PC-9 (cell line): ENCODE measurements around the gene HAUS6.

ENCODE experiments used
- CTCF ChIP-seq: fragments of 200-600 bp; sonication (generic); conservative IDR thresholded peaks from 2 replicates; pipeline ENCODE4 v1.6.1; 2017; ENCODE audit warnings: mixed run types, antibody characterized with exemption, mild to moderate bottlenecking, moderate library complexity
- EZH2 ChIP-seq: fragments of 200-600 bp; sonication (generic); IDR thresholded peaks from 2 replicates; pipeline ENCODE4 v1.8.0; 2017; ENCODE audit warnings: antibody characterized with exemption, low read depth

- TF ChIP-seq CTCF (no peak), EZH2 (no peak)
Measured at GRCh38 chr9:19022206-19022605, 80.5 kb downstream of the HAUS6 start.
